GM18508 (cell line): Measurements from ENCODE around the gene C1orf167.

ENCODE experiments used
- ATAC-seq: cut with Tn5 transposase; IDR thresholded peaks from one replicate; pipeline ENCODE4 v1.9.1; 2021; ENCODE audit warnings: moderate number of reproducible peaks; ENCODE audit not compliant: insufficient read depth, unreplicated experiment

Gene C1orf167

GRCh38 chr1:11761988-11762406 lies at the start of gene C1orf167:
C1orf167 (plus strand) TSS chr1:11762193; CDS start chr1:11764401, 2,208 bp downstream.
- ATAC-seq: no peak

GRCh38 chr1:11712285-11712684 lies 49.7 kb upstream of the C1orf167 start:
- no peak for ATAC-seq

GRCh38 chr1:11713095-11713494 lies 48.9 kb upstream of the C1orf167 start:
- ATAC-seq: no peak

GRCh38 chr1:11714831-11715575 lies 47.0 kb upstream of the C1orf167 start:
- ATAC-seq: no peak

- ATAC-seq: no peak
Observed at GRCh38 chr1:11719313-11720032, 42.5 kb upstream of the C1orf167 start.

- ATAC-seq: no peak
Observed at GRCh38 chr1:11720033-11720376, 42.0 kb upstream of the C1orf167 start.

GRCh38 chr1:11720525-11720924 lies 41.5 kb upstream of the C1orf167 start:
- ATAC-seq: no peak

GRCh38 chr1:11721311-11721710 lies 40.7 kb upstream of the C1orf167 start:
- no peak for ATAC-seq

- ATAC-seq: no peak
Observed at GRCh38 chr1:11722538-11722937, 39.5 kb upstream of the C1orf167 start.

GRCh38 chr1:11725616-11726015 lies 36.4 kb upstream of the C1orf167 start:
- ATAC-seq: no peak

GRCh38 chr1:11727119-11727518 lies 34.9 kb upstream of the C1orf167 start:
- no peak for ATAC-seq

- no peak for ATAC-seq
Observed at GRCh38 chr1:11728126-11728806, 33.7 kb upstream of the C1orf167 start.

- ATAC-seq: no peak
Observed at GRCh38 chr1:11729155-11729497, 32.9 kb upstream of the C1orf167 start.

GRCh38 chr1:11729498-11730428 lies 32.2 kb upstream of the C1orf167 start:
- ATAC-seq: no peak

- ATAC-seq: no peak
Observed at GRCh38 chr1:11730429-11730891, 31.5 kb upstream of the C1orf167 start.

GRCh38 chr1:11731691-11732283 lies 30.2 kb upstream of the C1orf167 start:
- no peak for ATAC-seq

- ATAC-seq: no peak
Observed at GRCh38 chr1:11733306-11733705, 28.7 kb upstream of the C1orf167 start.

- ATAC-seq: no peak
Observed at GRCh38 chr1:11735531-11735853, 26.5 kb upstream of the C1orf167 start.

- no peak for ATAC-seq
Observed at GRCh38 chr1:11735854-11736745, 25.9 kb upstream of the C1orf167 start, which contains the start of gene AGTRAP. AGTRAP (plus strand) TSS chr1:11736136; CDS start chr1:11736209, 73 bp downstream.
